Mesodermal cell (in vitro differentiated cells): Measurements from ENCODE around the gene RABL6.
"Not testable (repeated sequence)": the region's sequence is repeated elsewhere in the genome, so short reads cannot be mapped to it uniquely, and the experiment has no call there.

Experiments
- H3K27ac ChIP-seq: 2 replicates; pipeline ENCODE4 v1.7.0; 2013; ENCODE audit warnings: mild to moderate bottlenecking, low read depth, low read length, moderate library complexity; ENCODE audit not compliant: severe bottlenecking
- H3K36me3 ChIP-seq: 2 replicates; pipeline ENCODE4 v1.7.1; 2013; ENCODE audit warnings: mild to moderate bottlenecking, low read length, moderate library complexity; ENCODE audit not compliant: control insufficient read depth, insufficient read depth
- H3K4me1 ChIP-seq: one replicate; pipeline ENCODE4 v1.7.1; 2013; ENCODE audit warnings: mild to moderate bottlenecking, low read length; ENCODE audit not compliant: insufficient read depth, control insufficient read depth, poor library complexity, severe bottlenecking
- H3K4me3 ChIP-seq: 2 replicates; pipeline ENCODE4 v1.7.0; 2013; ENCODE audit warnings: low read length, control low read depth, mild to moderate bottlenecking; ENCODE audit not compliant: insufficient read depth, poor library complexity, severe bottlenecking; ENCODE audit errors: extremely low read depth
- H3K9me3 ChIP-seq: 2 replicates; pipeline ENCODE4 v1.7.1; 2013; ENCODE audit warnings: mild to moderate bottlenecking, low read length, moderate library complexity; ENCODE audit not compliant: control insufficient read depth
- WGBS, 2 experiments: methylation state at CpG; one replicate each; pipeline ENCODE4 v1.1.5; 2013; ENCODE audit warnings: missing lambda C conversion rate in 2 of 2; ENCODE audit not compliant: insufficient coverage in 2 of 2; 5-methylcytosine and 5-hydroxymethylcytosine counted together

The RABL6 gene

GRCh38 chr9:136883670-136884069 is 75.9 kb downstream of the RABL6 start:
- H3K4me3 ChIP-seq, H3K9me3 ChIP-seq, H3K27ac ChIP-seq, H3K36me3 ChIP-seq: not testable (repeated sequence)
- peaks cover 18% of the 10 kb centered on the region for H3K4me1 ChIP-seq
- 97 to 100% methylated on average over 8 to 9 of the region's 10 CpGs for WGBS, 2 experiments

- peaks cover 10% of the 10 kb centered on the region for H3K36me3 ChIP-seq
- H3K4me1 ChIP-seq = peaks cover 18% of the 10 kb centered on the region
- peak within 1 kb of the TSS; percentile 79 for H3K4me3 ChIP-seq
- peak within 1 kb of the TSS; percentile 77 for H3K27ac ChIP-seq
- 0 to 1% methylated on average over 36 to 55 of the region's 88 CpGs for WGBS, 2 experiments
- no peaks in the 10 kb centered on the region for H3K9me3 ChIP-seq
Measured at GRCh38 chr9:136885950-136886578, 78.3 kb downstream of the RABL6 start, which contains the start of gene TRAF2. Gene TRAF2 (plus strand): TSS chr9:136886516. CDS start chr9:136898741, 12,225 bp downstream.

DNA sequence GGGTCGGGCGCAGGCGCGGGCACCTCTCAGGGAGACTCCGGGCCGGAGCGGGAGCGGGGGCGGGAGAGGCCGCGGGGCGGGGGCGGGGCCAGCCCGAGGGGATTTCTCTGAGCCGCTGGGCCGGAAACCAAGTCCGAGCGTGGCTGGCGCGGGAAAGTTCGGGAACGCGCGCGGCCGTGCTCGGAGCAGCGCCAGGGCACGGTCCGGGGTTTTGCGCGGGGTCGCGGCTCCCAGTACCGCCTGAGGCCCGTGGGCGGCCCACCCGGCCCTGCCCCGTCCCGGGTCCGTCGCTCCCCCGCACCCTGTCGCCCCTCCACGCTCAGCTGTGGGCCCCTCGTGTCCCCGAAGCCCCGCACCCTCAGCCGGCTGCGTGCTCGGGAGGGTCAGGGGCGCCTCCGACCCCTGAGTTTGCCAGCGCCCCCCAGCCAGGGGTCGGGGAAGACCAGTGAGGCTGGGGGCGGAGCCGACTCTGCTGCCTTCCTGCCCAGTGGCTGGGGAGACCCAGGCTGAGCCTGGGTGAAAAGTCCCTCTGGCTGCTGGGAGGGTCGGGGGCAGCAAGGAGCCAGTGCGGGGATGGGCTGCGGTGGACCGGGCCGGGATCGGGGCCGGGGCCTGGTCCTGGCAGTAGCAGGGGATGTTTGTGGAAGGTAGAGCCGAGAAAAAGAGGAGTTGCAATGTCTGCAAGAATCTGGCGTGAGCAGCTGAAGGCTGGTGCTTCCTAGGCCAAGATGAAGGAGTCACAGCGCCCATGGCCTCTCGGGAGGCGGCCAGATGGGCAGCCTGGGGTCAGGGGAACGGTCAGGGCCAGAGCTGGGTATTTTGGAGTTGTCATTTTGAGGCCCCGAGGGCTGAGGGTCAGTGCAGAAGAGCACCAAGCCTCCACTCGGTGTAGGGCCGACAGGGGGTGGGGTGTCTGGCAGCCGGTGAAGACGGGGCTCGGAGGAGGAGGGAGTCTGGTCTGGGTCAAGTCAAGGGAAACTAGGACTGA is 79.2 kb downstream of the RABL6 start:
- peaks cover 12% of the 10 kb centered on the region for H3K4me1 ChIP-seq
- peak overlapping the region; percentile 77 for H3K27ac ChIP-seq
- WGBS, 2 experiments = 3 to 6% methylated on average over 57 to 74 of the region's 76 CpGs
- H3K4me3 ChIP-seq = peak overlapping the region; percentile 79
- H3K36me3 ChIP-seq = peaks cover 16% of the 10 kb centered on the region
- no peaks in the 10 kb centered on the region for H3K9me3 ChIP-seq

DNA sequence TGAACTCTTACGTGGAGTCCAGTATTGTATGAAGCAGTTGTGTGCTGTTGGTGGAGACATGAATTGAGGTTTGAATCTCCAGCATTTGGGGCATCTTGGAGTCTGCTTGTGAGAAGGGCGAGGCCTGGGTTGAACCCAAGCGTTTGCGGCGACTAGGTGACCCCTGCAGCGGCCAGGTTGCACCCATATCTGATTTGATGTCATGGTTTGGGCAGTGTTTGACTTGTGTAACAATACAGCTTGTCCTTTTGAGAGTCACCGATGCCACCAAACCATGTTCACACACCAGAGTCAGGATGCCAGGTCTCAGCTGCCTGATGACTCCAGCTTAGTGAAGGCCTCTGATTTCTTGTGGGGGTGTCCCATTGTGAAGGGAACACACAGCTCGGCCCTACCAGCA is 80.7 kb downstream of the RABL6 start:
- Histone ChIP-seq H3K4me1 (no peaks in the 10 kb centered on the region), H3K27ac (no peak overlapping the region), H3K36me3 (peaks cover 29% of the 10 kb centered on the region), H3K4me3 (no peak overlapping the region), H3K9me3 (no peaks in the 10 kb centered on the region)
- WGBS, 2 experiments = 98 to 100% methylated on average over 6 to 7 of the region's 8 CpGs

- H3K9me3 ChIP-seq = no peaks in the 10 kb centered on the region
- no peaks in the 10 kb centered on the region for H3K4me1 ChIP-seq
- no peak overlapping the region for H3K4me3 ChIP-seq
- no peak overlapping the region for H3K27ac ChIP-seq
- peaks cover 39% of the 10 kb centered on the region for H3K36me3 ChIP-seq
- 95 to 98% methylated on average over 36 to 42 of the region's 42 CpGs for WGBS, 2 experiments
Measured at GRCh38 chr9:136889858-136890257, 82.1 kb downstream of the RABL6 start.

- no peak overlapping the region for H3K4me3 ChIP-seq
- H3K4me1 ChIP-seq = no peaks in the 10 kb centered on the region
- H3K36me3 ChIP-seq = peaks cover 45% of the 10 kb centered on the region
- WGBS, 2 experiments = 91 to 94% methylated on average over 9 to 13 of the region's 13 CpGs
- no peaks in the 10 kb centered on the region for H3K9me3 ChIP-seq
- no peak overlapping the region for H3K27ac ChIP-seq
Measured at GRCh38 chr9:136890661-136891060, 82.9 kb downstream of the RABL6 start.
